HFFc6 (cell line): ENCODE data around the gene NEIL1. TPM values are rescaled to one million over a fixed set of nuclear protein-coding genes. Genes with fewer than 3 reads are reported as not detected.

Experiments
- DNase-seq: peaks from one replicate; pipeline ENCODE4 v3.0.0-alpha.2; 2018
- H3K27ac Mint-ChIP-seq: 2 replicates; pipeline ENCODE4 v1.8.0; 2020; ENCODE audit warnings: mild to moderate bottlenecking, mixed read lengths
- H3K27me3 Mint-ChIP-seq: 2 replicates; pipeline ENCODE4 v1.8.0; 2021; ENCODE audit warnings: mild to moderate bottlenecking, moderate library complexity, mixed read lengths; ENCODE audit not compliant: insufficient read depth
- H3K36me3 Mint-ChIP-seq: 2 replicates; pipeline ENCODE4 v1.8.0; 2021; ENCODE audit warnings: low read depth, mixed read lengths
- H3K4me1 Mint-ChIP-seq: 2 replicates; pipeline ENCODE4 v1.8.0; 2020; ENCODE audit warnings: low read depth, mixed read lengths
- H3K4me3 Mint-ChIP-seq: 2 replicates; pipeline ENCODE4 v1.8.0; 2020; ENCODE audit warnings: mild to moderate bottlenecking, moderate library complexity, mixed read lengths
- H3K9me3 Mint-ChIP-seq: 2 replicates; pipeline ENCODE4 v1.8.0; 2020; ENCODE audit warnings: mild to moderate bottlenecking, mixed read lengths
- total RNA-seq, 6 experiments: library from RNA; stranded (reverse); fragmentation: NEBNext Ultra II Directional; extraction: Animal tissue kit (Norgen Biotek cat#: 25700); gene quantifications; 2 replicates in 1 of 6; 3 replicates in 5 of 6; pipeline ENCODE4 v1.2.3, GENCODE V29; 2021
- TF ChIP-seq, protein P1 (sequence below): fragments of 200-600 bp; sonication (generic); IDR thresholded peaks from 2 replicates; pipeline ENCODE4 v1.5.0; 2021; ENCODE audit warnings: antibody characterized with exemption, mild to moderate bottlenecking

The NEIL1 gene
- total RNA-seq, 6 experiments from 2014 or later, result 0.83 to 3.6 (median 2.4) TPM

- Mint-ChIP-seq H3K27me3 (no peaks in the 10 kb centered on the region), H3K27ac (no peak overlapping the region), H3K4me3 (no peak overlapping the region), H3K36me3 (0 out of 2 replicates have a peak, but pooled peaks cover 4% of the 10 kb centered on the region), H3K4me1 (no peaks in the 10 kb centered on the region), H3K9me3 (no peaks in the 10 kb centered on the region)
- TF ChIP-seq, protein P1, sequence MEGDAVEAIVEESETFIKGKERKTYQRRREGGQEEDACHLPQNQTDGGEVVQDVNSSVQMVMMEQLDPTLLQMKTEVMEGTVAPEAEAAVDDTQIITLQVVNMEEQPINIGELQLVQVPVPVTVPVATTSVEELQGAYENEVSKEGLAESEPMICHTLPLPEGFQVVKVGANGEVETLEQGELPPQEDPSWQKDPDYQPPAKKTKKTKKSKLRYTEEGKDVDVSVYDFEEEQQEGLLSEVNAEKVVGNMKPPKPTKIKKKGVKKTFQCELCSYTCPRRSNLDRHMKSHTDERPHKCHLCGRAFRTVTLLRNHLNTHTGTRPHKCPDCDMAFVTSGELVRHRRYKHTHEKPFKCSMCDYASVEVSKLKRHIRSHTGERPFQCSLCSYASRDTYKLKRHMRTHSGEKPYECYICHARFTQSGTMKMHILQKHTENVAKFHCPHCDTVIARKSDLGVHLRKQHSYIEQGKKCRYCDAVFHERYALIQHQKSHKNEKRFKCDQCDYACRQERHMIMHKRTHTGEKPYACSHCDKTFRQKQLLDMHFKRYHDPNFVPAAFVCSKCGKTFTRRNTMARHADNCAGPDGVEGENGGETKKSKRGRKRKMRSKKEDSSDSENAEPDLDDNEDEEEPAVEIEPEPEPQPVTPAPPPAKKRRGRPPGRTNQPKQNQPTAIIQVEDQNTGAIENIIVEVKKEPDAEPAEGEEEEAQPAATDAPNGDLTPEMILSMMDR, result no peak
- no peak for DNase-seq
Measured at GRCh38 chr15:75356517-75356916, 9.7 kb downstream of the NEIL1 start.

GRCh38 chr15:75357976-75358673 is 11.3 kb downstream of the NEIL1 start:
- no peak for DNase-seq
- TF ChIP-seq, protein P1, result no peak

GRCh38 chr15:75358771-75359536 is 12.1 kb downstream of the NEIL1 start:
- Mint-ChIP-seq H3K9me3 (no peaks in the 10 kb centered on the region), H3K4me1 (no peaks in the 10 kb centered on the region), H3K27me3 (no peaks in the 10 kb centered on the region; the same call in 1 of the 2 replicates), H3K4me3 (no peak overlapping the region), H3K36me3 (0 out of 2 replicates have a peak, but pooled peaks cover 4% of the 10 kb centered on the region), H3K27ac (no peak overlapping the region)
- DNase-seq, result no peak
- TF ChIP-seq, protein P1, result no peak

More at GRCh38 chr15:75357976-75358673, 11.3 kb downstream of the NEIL1 start:
- no peaks in the 10 kb centered on the region for H3K9me3 Mint-ChIP-seq
- H3K27ac Mint-ChIP-seq, result no peak overlapping the region
- no peaks in the 10 kb centered on the region for H3K4me1 Mint-ChIP-seq
- 0 out of 2 replicates have a peak, but pooled peaks cover 4% of the 10 kb centered on the region for H3K36me3 Mint-ChIP-seq
- H3K4me3 Mint-ChIP-seq, result no peak overlapping the region
- H3K27me3 Mint-ChIP-seq, result no peaks in the 10 kb centered on the region

DNA sequence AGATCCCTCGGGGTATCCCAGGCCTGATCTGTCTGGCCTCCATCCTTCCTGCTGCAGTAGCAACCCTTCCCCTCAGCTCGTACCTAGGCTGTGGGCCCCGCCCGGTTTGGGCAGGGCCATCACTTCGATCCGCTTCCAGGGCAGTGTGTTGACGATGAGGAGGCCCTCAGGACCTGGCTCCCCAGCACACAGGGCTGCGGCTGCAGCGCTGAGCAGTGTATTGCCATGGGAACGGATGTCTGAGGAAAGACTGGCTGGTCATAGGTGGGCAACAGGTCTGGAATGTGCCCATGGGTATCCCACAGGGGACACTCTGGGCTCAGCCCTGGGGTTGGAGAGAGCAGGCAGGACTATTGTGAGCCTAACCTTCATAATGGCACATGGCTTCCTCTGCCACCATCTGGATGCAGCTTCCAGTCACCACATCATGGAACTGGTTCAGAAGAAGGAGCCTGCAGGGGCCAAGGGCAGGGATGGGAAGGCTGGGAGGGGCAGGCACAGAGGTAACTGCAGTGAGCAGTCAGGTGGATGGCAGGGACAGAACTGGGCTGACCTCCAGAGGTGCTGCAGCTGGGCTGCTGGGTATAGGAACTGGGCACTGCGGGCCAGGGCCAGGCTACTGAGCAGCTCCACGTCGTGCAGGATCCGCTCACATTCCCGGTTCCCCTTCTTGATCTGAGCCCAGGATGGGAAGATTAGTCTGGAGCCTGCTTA is 12.9 kb downstream of the NEIL1 start:
- TF ChIP-seq, protein P1, result no peak
- H3K27ac Mint-ChIP-seq, result no peak overlapping the region
- H3K36me3 Mint-ChIP-seq, result 0 out of 2 replicates have a peak, but pooled peaks cover 5% of the 10 kb centered on the region
- H3K27me3 Mint-ChIP-seq, result peaks cover 1% of the 10 kb centered on the region
- no peak for DNase-seq
- H3K4me1 Mint-ChIP-seq, result no peaks in the 10 kb centered on the region
- H3K9me3 Mint-ChIP-seq, result no peaks in the 10 kb centered on the region
- H3K4me3 Mint-ChIP-seq, result no peak overlapping the region

- Mint-ChIP-seq H3K27me3 (peaks cover 1% of the 10 kb centered on the region), H3K27ac (no peak overlapping the region), H3K9me3 (no peaks in the 10 kb centered on the region), H3K4me3 (no peak overlapping the region; the same call in 1 of the 2 replicates), H3K4me1 (no peaks in the 10 kb centered on the region), H3K36me3 (0 out of 2 replicates have a peak, but pooled peaks cover 9% of the 10 kb centered on the region)
- no peak for DNase-seq
- TF ChIP-seq, protein P1, result no peak
Measured at GRCh38 chr15:75360391-75360790, 13.6 kb downstream of the NEIL1 start.
